Gastrocnemius medialis (tissue), 4 donors: ENCODE measurements around the gene TMEM129. TPM values are rescaled to one million over a fixed set of nuclear protein-coding genes. Genes with fewer than 3 reads are reported as not detected.
A peak's percentile ranks its signal among the peaks of the same experiment; 100 is the strongest.

Source experiments
- ATAC-seq, 2 donors: fragments of 150-250 bp; one replicate each; pipeline ENCODE4 v1.9.1; 2016
- DNase-seq, 2 donors: peaks; one replicate each; pipeline ENCODE4 v3.0.0-alpha.2; 2019
- H3K27ac ChIP-seq, 4 donors: fragments of 200-600 bp; sonication (generic); 1 replicate in 1 of 4; 2 replicates in 3 of 4; pipeline ENCODE4 v1.5.1; 2016 to 2018; ENCODE audit warnings: mild to moderate bottlenecking in 2 of 4, moderate library complexity in 1 of 4
- H3K27me3 ChIP-seq, 3 donors: fragments of 200-600 bp; sonication (generic) in 2 of 3; 1 replicate in 1 of 3; 2 replicates in 2 of 3; pipeline versions ENCODE4 v1.5.1 to v1.6.0; 2016 to 2019; ENCODE audit warnings: mild to moderate bottlenecking in 1 of 3, moderate library complexity in 1 of 3
- H3K36me3 ChIP-seq, 2 donors: fragments of 200-600 bp; sonication (generic) in 1 of 2; one replicate each; pipeline ENCODE4 v1.5.1; 2017 to 2018
- H3K4me1 ChIP-seq, 2 donors: fragments of 200-600 bp; sonication (generic) in 1 of 2; one replicate each; pipeline ENCODE4 v1.5.1; 2016 to 2017; ENCODE audit warnings: mild to moderate bottlenecking in 2 of 2
- H3K4me3 ChIP-seq, 4 donors: fragments of 200-600 bp; sonication (generic) in 3 of 4; 1 replicate in 1 of 4; 2 replicates in 3 of 4; pipeline ENCODE4 v1.5.1; 2016 to 2019; ENCODE audit warnings: mild to moderate bottlenecking in 2 of 4
- H3K9me3 ChIP-seq, 3 donors: fragments of 200-600 bp; sonication (generic) in 2 of 3; 1 replicate in 1 of 3; 2 replicates in 2 of 3; pipeline ENCODE4 v1.5.1; 2016 to 2019
- CTCF ChIP-seq, 5 experiments: fragments of 450-650 bp in 3 of 5; fragments of 200-600 bp in 2 of 5; sonication (generic) in 2 of 5; IDR thresholded peaks in 4 of 5; conservative IDR thresholded peaks in 1 of 5; 1 replicate in 4 of 5; 2 replicates in 1 of 5; pipeline ENCODE4 v1.5.1; 2016 to 2019; ENCODE audit warnings: antibody characterized with exemption in 5 of 5, mild to moderate bottlenecking in 3 of 5, moderate library complexity in 3 of 5
- POLR2A ChIP-seq, 2 donors: fragments of 450-650 bp; IDR thresholded peaks; one replicate each; pipeline ENCODE4 v1.6.1; 2017; ENCODE audit warnings: antibody characterized with exemption in 2 of 2, mild to moderate bottlenecking in 2 of 2, moderate library complexity in 2 of 2
- in situ Hi-C, 4 donors: fragments of 200-750 bp; cut with MboI; loops; one replicate each; pipeline versions ENCODE4 v1.15.0 to v1.8.0; 2017; ENCODE audit warnings: low sequenced_read_pairs in 4 of 4
- intact Hi-C: fragments of 100-400 bp; cut with DNase I; formaldehyde crosslinking; loops from one replicate; pipeline ENCODE4 v1.15.1; 2023; ENCODE audit warnings: low total_unique reads
- total RNA-seq, 4 donors: library from RNA; depleted of rRNA; stranded (reverse); fragments of >200 nt; gene quantifications; one replicate each; pipeline versions ENCODE4 v1.1.0 to v1.2.3, GENCODE V29; 2016

Gene TMEM129
- total RNA-seq, 4 donors from 2014 or later = 30.3 to 78.0 (median 44.2) TPM

DNA sequence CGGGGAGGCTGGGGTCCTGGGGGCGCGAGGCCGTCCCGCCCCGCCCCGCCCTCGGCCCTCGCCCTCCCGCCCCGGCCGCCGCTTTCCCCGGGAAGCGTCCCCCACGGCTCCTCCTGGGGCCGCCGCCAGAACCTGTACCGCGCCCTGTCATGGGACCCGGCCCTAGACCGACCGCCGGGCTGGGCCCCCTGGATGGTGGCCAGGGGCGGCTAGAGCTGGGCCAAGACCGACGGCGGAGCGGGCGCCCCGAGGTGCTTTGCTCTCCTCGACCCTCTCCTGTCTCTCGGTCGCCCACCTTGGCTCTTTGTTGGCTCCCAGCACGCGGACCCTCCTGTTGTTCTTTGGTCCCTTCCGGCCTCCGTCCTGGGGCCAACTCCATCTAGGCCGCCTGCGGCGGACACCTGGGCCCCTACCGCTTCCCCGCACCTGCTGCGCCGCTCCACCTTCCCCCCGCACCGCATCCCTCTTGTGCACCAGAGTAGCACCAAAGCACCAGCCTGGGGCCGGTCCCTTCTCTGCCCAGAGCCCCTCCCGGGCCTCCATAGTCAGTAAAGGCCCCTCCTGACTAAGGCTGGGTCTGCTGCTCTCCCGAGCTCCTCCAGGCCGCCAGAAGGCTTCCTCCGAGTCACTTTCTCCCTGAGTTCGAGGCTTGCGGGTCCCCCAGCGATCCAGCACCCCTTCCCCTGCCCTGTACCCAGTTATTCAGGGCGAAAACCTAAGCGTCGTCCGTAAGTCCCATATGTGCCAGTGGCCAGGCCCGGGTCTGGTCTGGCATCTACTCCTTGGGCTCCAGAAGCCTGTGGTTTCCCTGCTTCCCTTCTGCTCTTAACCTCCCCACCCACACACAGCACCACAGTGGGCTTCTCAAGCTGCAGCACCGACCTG, 785 bp upstream of the TMEM129 start:
- in situ Hi-C loops = no loop called here
- peak overlapping the region; percentile 79 to 95 (median 83) for H3K4me3 ChIP-seq

GRCh38 chr4:1720163-1720983, 750 bp downstream of the TMEM129 start:
- H3K27me3 ChIP-seq = no peaks in the 10 kb centered on the region
- H3K4me3 ChIP-seq = peak overlapping the region; percentile 79 to 95 (median 83)
- ATAC-seq (peak; percentile 45 to 50), DNase-seq (peak in 1 of 2 donors; percentile 40)
- TF ChIP-seq CTCF (IDR thresholded peaks at IDR 0.05 in 4 of 5, conservative IDR thresholded peaks at IDR 0.05 in 1 of 5) = no peak
- TF ChIP-seq POLR2A (IDR thresholded peaks at IDR 0.05) = no peak
- no peaks in the 10 kb centered on the region for H3K9me3 ChIP-seq
- H3K4me1 ChIP-seq = peaks cover 24 to 25% of the 10 kb centered on the region in 2 donors
- in situ Hi-C loops (no loop called here), intact Hi-C loops (loop anchor here (10.0 kb wide), 2 partner anchors 136 to 694 kb away; partner anchors contain the start of genes CFAP99 and ZFYVE28)
- H3K36me3 ChIP-seq = peaks cover 0 to 19% of the 10 kb centered on the region in 2 donors
- peak overlapping the region; percentile 94 to 98 (median 97) for H3K27ac ChIP-seq

More for the DNA sequence above, 785 bp upstream of the TMEM129 start:
- Histone ChIP-seq H3K27ac (peak overlapping the region in 1 of 4 donors; percentile 96), H3K27me3 (no peaks in the 10 kb centered on the region), H3K9me3 (no peaks in the 10 kb centered on the region), H3K4me1 (peaks cover 27 to 29% of the 10 kb centered on the region in 2 donors), H3K36me3 (peaks cover 0 to 16% of the 10 kb centered on the region in 2 donors)
- ATAC-seq (no peak), DNase-seq (no peak)
- TF ChIP-seq CTCF (IDR thresholded peaks at IDR 0.05 in 4 of 5, conservative IDR thresholded peaks at IDR 0.05 in 1 of 5) (no peak), POLR2A (IDR thresholded peaks at IDR 0.05) (no peak)
- intact Hi-C loops = loop anchor here (1.0 to 10.0 kb wide), 4 partner anchors 10 to 693 kb away; partner anchors contain the start of genes CFAP99, LETM1, SLBP and ZFYVE28

- no peaks in the 10 kb centered on the region for H3K9me3 ChIP-seq
- H3K36me3 ChIP-seq = peaks cover 0 to 19% of the 10 kb centered on the region in 2 donors
- peak overlapping the region in 3 of 4 donors; percentile 18 to 98 (median 96) for H3K27ac ChIP-seq
- H3K4me3 ChIP-seq = no peak overlapping the region
- DNase-seq = no peak
- no peak for ATAC-seq
- TF ChIP-seq CTCF (IDR thresholded peaks at IDR 0.05 in 4 of 5, conservative IDR thresholded peaks at IDR 0.05 in 1 of 5) (no peak), POLR2A (IDR thresholded peaks at IDR 0.05) (no peak)
- intact Hi-C loops = no loop called here
- H3K27me3 ChIP-seq = no peaks in the 10 kb centered on the region
- in situ Hi-C loops = no loop called here
- peaks cover 26 to 31% of the 10 kb centered on the region in 2 donors for H3K4me1 ChIP-seq
These were observed 2.9 kb downstream of the TMEM129 start for GRCh38 chr4:1718095-1718850.
